Gastrocnemius medialis (tissue), 4 donors: ENCODE measurements around the gene TRDN. TPM values are rescaled to one million over a fixed set of nuclear protein-coding genes. Genes with fewer than 3 reads are reported as not detected.

Experiments used
- ATAC-seq, 2 donors: fragments of 150-250 bp; one replicate each; pipeline ENCODE4 v1.9.1; 2016
- DNase-seq, 2 donors: peaks; one replicate each; pipeline ENCODE4 v3.0.0-alpha.2; 2019
- H3K27ac ChIP-seq, 4 donors: fragments of 200-600 bp; sonication (generic); 1 replicate in 1 of 4; 2 replicates in 3 of 4; pipeline ENCODE4 v1.5.1; 2016 to 2018; ENCODE audit warnings: mild to moderate bottlenecking in 2 of 4, moderate library complexity in 1 of 4
- H3K27me3 ChIP-seq, 3 donors: fragments of 200-600 bp; sonication (generic) in 2 of 3; 1 replicate in 1 of 3; 2 replicates in 2 of 3; pipeline versions ENCODE4 v1.5.1 to v1.6.0; 2016 to 2019; ENCODE audit warnings: mild to moderate bottlenecking in 1 of 3, moderate library complexity in 1 of 3
- H3K36me3 ChIP-seq, 2 donors: fragments of 200-600 bp; sonication (generic) in 1 of 2; one replicate each; pipeline ENCODE4 v1.5.1; 2017 to 2018
- H3K4me1 ChIP-seq, 2 donors: fragments of 200-600 bp; sonication (generic) in 1 of 2; one replicate each; pipeline ENCODE4 v1.5.1; 2016 to 2017; ENCODE audit warnings: mild to moderate bottlenecking in 2 of 2
- H3K4me3 ChIP-seq, 4 donors: fragments of 200-600 bp; sonication (generic) in 3 of 4; 1 replicate in 1 of 4; 2 replicates in 3 of 4; pipeline ENCODE4 v1.5.1; 2016 to 2019; ENCODE audit warnings: mild to moderate bottlenecking in 2 of 4
- H3K9me3 ChIP-seq, 3 donors: fragments of 200-600 bp; sonication (generic) in 2 of 3; 1 replicate in 1 of 3; 2 replicates in 2 of 3; pipeline ENCODE4 v1.5.1; 2016 to 2019
- CTCF ChIP-seq, 5 experiments: fragments of 450-650 bp in 3 of 5; fragments of 200-600 bp in 2 of 5; sonication (generic) in 2 of 5; IDR thresholded peaks in 4 of 5; conservative IDR thresholded peaks in 1 of 5; 1 replicate in 4 of 5; 2 replicates in 1 of 5; pipeline ENCODE4 v1.5.1; 2016 to 2019; ENCODE audit warnings: antibody characterized with exemption in 5 of 5, mild to moderate bottlenecking in 3 of 5, moderate library complexity in 3 of 5
- POLR2A ChIP-seq, 2 donors: fragments of 450-650 bp; IDR thresholded peaks; one replicate each; pipeline ENCODE4 v1.6.1; 2017; ENCODE audit warnings: antibody characterized with exemption in 2 of 2, mild to moderate bottlenecking in 2 of 2, moderate library complexity in 2 of 2
- in situ Hi-C, 4 donors: fragments of 200-750 bp; cut with MboI; loops; one replicate each; pipeline versions ENCODE4 v1.15.0 to v1.8.0; 2017; ENCODE audit warnings: low sequenced_read_pairs in 4 of 4
- intact Hi-C: fragments of 100-400 bp; cut with DNase I; formaldehyde crosslinking; loops from one replicate; pipeline ENCODE4 v1.15.1; 2023; ENCODE audit warnings: low total_unique reads
- total RNA-seq, 4 donors: library from RNA; depleted of rRNA; stranded (reverse); fragments of >200 nt; gene quantifications; one replicate each; pipeline versions ENCODE4 v1.1.0 to v1.2.3, GENCODE V29; 2016

TRDN gene
- total RNA-seq, 4 donors from 2014 or later: 190 to 628 (median 296) TPM

GRCh38 chr6:123168466-123168865, 468.3 kb downstream of the TRDN start:
- TF ChIP-seq CTCF (IDR thresholded peaks at IDR 0.05 in 4 of 5, conservative IDR thresholded peaks at IDR 0.05 in 1 of 5): no peak
- TF ChIP-seq POLR2A (IDR thresholded peaks at IDR 0.05): no peak
- H3K27ac ChIP-seq: peak overlapping the region; percentile 70 to 75 (median 73)
- no peak for DNase-seq
- in situ Hi-C loops (no loop called here), intact Hi-C loops (loop anchor here (5.0 kb wide), 1 partner anchor 76 kb away; no protein-coding TSS in a partner anchor)
- no peaks in the 10 kb centered on the region for H3K9me3 ChIP-seq
- H3K4me3 ChIP-seq: no peak overlapping the region
- no peaks in the 10 kb centered on the region for H3K36me3 ChIP-seq
- H3K4me1 ChIP-seq: peaks cover 16 to 22% of the 10 kb centered on the region in 2 donors
- ATAC-seq: no peak
- H3K27me3 ChIP-seq: no peaks in the 10 kb centered on the region

Other genes with a start within 250 kb of the TRDN start
- gene NKAIN2, start 166.9 kb upstream of the TRDN start, total RNA-seq: under 1 TPM in 3 of 4 donors, not detected in 1; 0.31 to 0.58 (median 0.39) TPM